Measurements from ENCODE around the gene DUSP14. TPM values are rescaled to one million over a fixed set of nuclear protein-coding genes. Genes with fewer than 3 reads are reported as not detected.

DUSP14 gene
- total and polyA plus RNA-seq, 2 experiments from 2014 or later = 36.7 to 38.7 TPM

- Mint-ChIP-seq H3K27ac (no peak overlapping the region), H3K9me3 (no peaks in the 10 kb centered on the region), H3K27me3 (ENCODE audit: insufficient read depth, low read depth, poor library complexity) (no peaks in the 10 kb centered on the region), H3K36me3 (ENCODE audit: low read depth) (peaks cover 57% of the 10 kb centered on the region), H3K4me1 (peaks cover 2% of the 10 kb centered on the region; the same call in 2 of the 3 replicates), H3K4me3 (no peak overlapping the region)
- DNase-seq (ENCODE audit: low spot score) = no peak
- TF ChIP-seq ZNF114 (CRISPR knock-in tag; IDR thresholded peaks at IDR 0.05) = no peak
- TF ChIP-seq CREB1 (CRISPR knock-in tag; IDR thresholded peaks at IDR 0.05; ENCODE audit: low read depth) = no peak
- TF ChIP-seq JUNB (IDR thresholded peaks at IDR 0.05; ENCODE audit: unreplicated experiment) = no peak
- TF ChIP-seq POLR2AphosphoS5 (IDR thresholded peaks at IDR 0.05; ENCODE audit: low read depth) = no peak
- TF ChIP-seq ZNF331 (CRISPR knock-in tag; IDR thresholded peaks at IDR 0.05; ENCODE audit: low read depth) = no peak
- no peak for TF ChIP-seq EZH2 (IDR thresholded peaks at IDR 0.05; ENCODE audit: low read depth, unreplicated experiment)
- no peak for TF ChIP-seq ETS1 (IDR thresholded peaks at IDR 0.05)
- TF ChIP-seq STAT1 (IDR thresholded peaks at IDR 0.05; ENCODE audit: unreplicated experiment) = no peak
- TF ChIP-seq ZNF462 (CRISPR knock-in tag; IDR thresholded peaks at IDR 0.05) = no peak
- TF ChIP-seq NANOG (IDR thresholded peaks at IDR 0.05; ENCODE audit: borderline replicate concordance) = no peak
- no peak for TF ChIP-seq EZH2phosphoT487 (IDR thresholded peaks at IDR 0.05; ENCODE audit: unreplicated experiment)
- no peak for TF ChIP-seq REST (IDR thresholded peaks at IDR 0.05; ENCODE audit: unreplicated experiment)
- TF ChIP-seq CTCF (conservative IDR thresholded peaks at IDR 0.05; ENCODE audit: low read depth in 2 of 2) = no peak
- H3F3A ChIP-seq (replicated peaks; ENCODE audit: low read depth) = no peaks in the 10 kb centered on the region
- H3K9me2 ChIP-seq (ENCODE audit: insufficient read depth) = no peaks in the 10 kb centered on the region
- H3K36me3 ChIP-seq (ENCODE audit: insufficient read depth) = peaks cover 36% of the 10 kb centered on the region
- no peaks in the 10 kb centered on the region for H3K79me2 ChIP-seq (replicated peaks; ENCODE audit: insufficient read depth)
- no peak for ATAC-seq
- no peaks in the 10 kb centered on the region; the same call in 1 of the 2 replicates for H4K20me1 ChIP-seq (replicated peaks; ENCODE audit: insufficient read depth)
- no peak overlapping the region for H2AFZ ChIP-seq
- no peaks in the 10 kb centered on the region for H3K4me1 ChIP-seq (ENCODE audit: insufficient read depth)
- no peak overlapping the region for H3K4me3 ChIP-seq
- no peak overlapping the region for H3K4me2 ChIP-seq
- 0 out of 2 replicates have a peak overlapping the region, but pooled peaks have one; percentile 32 for H3K27ac ChIP-seq (ENCODE audit: low read depth)
- no peaks in the 10 kb centered on the region for H3K27me3 ChIP-seq (ENCODE audit: insufficient read depth)
Measured at GRCh38 chr17:37475731-37476420, 13.8 kb upstream of the DUSP14 start.

Measured in GM23338 (cell line).